Neural progenitor cell (in vitro differentiated cells): ENCODE measurements around the gene SPOCK1. TPM values are rescaled to one million over a fixed set of nuclear protein-coding genes. Genes with fewer than 3 reads are reported as not detected.

Source experiments
- DNase-seq: peaks from one replicate; pipeline ENCODE4 v3.0.0-alpha.2; 2016; ENCODE audit warnings: low spot score
- H2AFZ ChIP-seq: fragments of 200-600 bp; sonication (generic); replicated peaks from 2 replicates; pipeline ENCODE4 v1.6.1; 2016; ENCODE audit warnings: antibody characterized with exemption
- H3F3A ChIP-seq: fragments of 200-600 bp; sonication (generic); 2 replicates; pipeline ENCODE4 v1.6.1; 2016; ENCODE audit warnings: antibody characterized with exemption, low read depth
- H3K27ac ChIP-seq: fragments of 200-600 bp; sonication (generic); 2 replicates; pipeline ENCODE4 v1.5.1; 2016; ENCODE audit warnings: mild to moderate bottlenecking
- H3K27me3 ChIP-seq: fragments of 200-600 bp; sonication (generic); 2 replicates; pipeline ENCODE4 v1.6.1; 2016; ENCODE audit warnings: mild to moderate bottlenecking, moderate library complexity
- H3K36me3 ChIP-seq: fragments of 200-600 bp; sonication (generic); 2 replicates; pipeline ENCODE4 v1.5.1; 2016
- H3K4me1 ChIP-seq: fragments of 200-600 bp; sonication (generic); 2 replicates; pipeline ENCODE4 v1.6.1; 2016; ENCODE audit warnings: mixed run types
- H3K4me2 ChIP-seq: fragments of 200-600 bp; sonication (generic); 2 replicates; pipeline ENCODE4 v1.6.1; 2016
- H3K4me3 ChIP-seq: fragments of 200-600 bp; sonication (generic); 2 replicates; pipeline ENCODE4 v1.5.1; 2016
- H3K79me2 ChIP-seq: fragments of 200-600 bp; sonication (generic); 2 replicates; pipeline ENCODE4 v1.6.1; 2016; ENCODE audit warnings: low read depth
- H3K9ac ChIP-seq: fragments of 200-600 bp; sonication (generic); 2 replicates; pipeline ENCODE4 v1.6.1; 2016
- H3K9me3 ChIP-seq: fragments of 200-600 bp; sonication (generic); 2 replicates; pipeline ENCODE4 v1.5.1; 2016; ENCODE audit warnings: low read depth
- H4K20me1 ChIP-seq: fragments of 200-600 bp; sonication (generic); 2 replicates; pipeline ENCODE4 v1.6.1; 2016; ENCODE audit warnings: low read depth
- H3K27ac Mint-ChIP-seq: 3 replicates; pipeline ENCODE4 v1.8.0; 2021; ENCODE audit warnings: mixed read lengths
- H3K27me3 Mint-ChIP-seq: 2 replicates; pipeline ENCODE4 v1.8.0; 2022; ENCODE audit warnings: low read depth, mild to moderate bottlenecking, inconsistent platforms, moderate library complexity, mixed read lengths; ENCODE audit not compliant: insufficient read depth
- H3K36me3 Mint-ChIP-seq: 3 replicates; pipeline ENCODE4 v1.8.0; 2021; ENCODE audit warnings: mixed read lengths
- H3K4me1 Mint-ChIP-seq: 3 replicates; pipeline ENCODE4 v1.8.0; 2021; ENCODE audit warnings: mixed read lengths
- H3K4me3 Mint-ChIP-seq: 3 replicates; pipeline ENCODE4 v1.8.0; 2021; ENCODE audit warnings: mild to moderate bottlenecking, moderate library complexity, mixed read lengths
- H3K9me3 Mint-ChIP-seq: 3 replicates; pipeline ENCODE4 v1.8.0; 2020; ENCODE audit warnings: mixed read lengths
- EZH2 ChIP-seq: fragments of 200-600 bp; sonication (generic); IDR thresholded peaks from 2 replicates; pipeline ENCODE4 v1.6.1; 2017; ENCODE audit warnings: antibody characterized with exemption, mild to moderate bottlenecking, moderate library complexity
- EZH2phosphoT487 ChIP-seq: fragments of 200-600 bp; sonication (generic); IDR thresholded peaks from 2 replicates; pipeline ENCODE4 v1.6.1; 2017; ENCODE audit warnings: antibody characterized with exemption
- total RNA-seq: library from RNA; depleted of rRNA; stranded (reverse); fragments of >200 nt; gene quantifications from 2 replicates; pipeline ENCODE4 v1.2.3, GENCODE V29; 2015; ENCODE audit warnings: low replicate concordance
- TF ChIP-seq, protein P1 (sequence below): fragments of 200-600 bp; sonication (generic); IDR thresholded peaks from 2 replicates; pipeline ENCODE4 v1.5.1; 2017; ENCODE audit warnings: antibody characterized with exemption, mild to moderate bottlenecking

Gene SPOCK1
- total RNA-seq, 1 donor from 2014 or later, result 6.9 TPM

GRCh38 chr5:137374110-137374714 is 124.9 kb downstream of the SPOCK1 start:
- no peak for DNase-seq
- Histone ChIP-seq H3K9me3 (no peaks in the 10 kb centered on the region), H3K27ac (no peak overlapping the region), H3K4me2 (no peak overlapping the region), H3K4me1 (peaks cover 11% of the 10 kb centered on the region), H3F3A (no peaks in the 10 kb centered on the region), H3K36me3 (no peaks in the 10 kb centered on the region), H3K79me2 (no peaks in the 10 kb centered on the region), H3K27me3 (no peaks in the 10 kb centered on the region), H3K9ac (no peak overlapping the region), H2AFZ (no peak overlapping the region), H4K20me1 (no peaks in the 10 kb centered on the region), H3K4me3 (no peak overlapping the region)
- no peak overlapping the region for H3K27ac Mint-ChIP-seq
- H3K4me3 Mint-ChIP-seq, result no peak overlapping the region
- H3K4me1 Mint-ChIP-seq, result peaks cover 50% of the 10 kb centered on the region
- H3K9me3 Mint-ChIP-seq, result no peaks in the 10 kb centered on the region
- H3K27me3 Mint-ChIP-seq, result peaks cover 6% of the 10 kb centered on the region
- TF ChIP-seq EZH2phosphoT487 (no peak), EZH2 (no peak)
- TF ChIP-seq, protein P1, sequence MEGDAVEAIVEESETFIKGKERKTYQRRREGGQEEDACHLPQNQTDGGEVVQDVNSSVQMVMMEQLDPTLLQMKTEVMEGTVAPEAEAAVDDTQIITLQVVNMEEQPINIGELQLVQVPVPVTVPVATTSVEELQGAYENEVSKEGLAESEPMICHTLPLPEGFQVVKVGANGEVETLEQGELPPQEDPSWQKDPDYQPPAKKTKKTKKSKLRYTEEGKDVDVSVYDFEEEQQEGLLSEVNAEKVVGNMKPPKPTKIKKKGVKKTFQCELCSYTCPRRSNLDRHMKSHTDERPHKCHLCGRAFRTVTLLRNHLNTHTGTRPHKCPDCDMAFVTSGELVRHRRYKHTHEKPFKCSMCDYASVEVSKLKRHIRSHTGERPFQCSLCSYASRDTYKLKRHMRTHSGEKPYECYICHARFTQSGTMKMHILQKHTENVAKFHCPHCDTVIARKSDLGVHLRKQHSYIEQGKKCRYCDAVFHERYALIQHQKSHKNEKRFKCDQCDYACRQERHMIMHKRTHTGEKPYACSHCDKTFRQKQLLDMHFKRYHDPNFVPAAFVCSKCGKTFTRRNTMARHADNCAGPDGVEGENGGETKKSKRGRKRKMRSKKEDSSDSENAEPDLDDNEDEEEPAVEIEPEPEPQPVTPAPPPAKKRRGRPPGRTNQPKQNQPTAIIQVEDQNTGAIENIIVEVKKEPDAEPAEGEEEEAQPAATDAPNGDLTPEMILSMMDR, result no peak
- H3K36me3 Mint-ChIP-seq, result no peaks in the 10 kb centered on the region

DNA sequence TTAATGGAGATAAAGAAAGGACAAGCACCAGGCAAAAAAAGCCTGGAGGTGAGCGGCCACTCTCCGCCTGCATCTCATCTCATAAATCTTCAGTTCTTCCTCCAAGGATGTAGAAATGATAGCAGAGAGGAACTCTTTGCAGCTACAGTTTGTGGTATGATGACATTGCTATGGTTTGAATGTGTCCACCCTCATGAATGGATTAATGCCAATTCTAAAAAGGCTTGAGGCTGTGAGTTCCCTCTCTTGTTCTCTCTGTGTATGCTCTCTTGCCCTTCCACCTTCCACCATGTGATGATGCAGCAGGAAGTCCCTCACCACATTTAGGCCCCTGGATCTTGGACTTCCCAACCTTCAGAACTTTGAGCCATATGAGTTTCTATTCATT is 126.4 kb downstream of the SPOCK1 start:
- Histone ChIP-seq H3K36me3 (no peaks in the 10 kb centered on the region), H3K27me3 (no peaks in the 10 kb centered on the region), H3K4me1 (peaks cover 11% of the 10 kb centered on the region), H3F3A (no peaks in the 10 kb centered on the region), H2AFZ (no peak overlapping the region), H3K4me3 (no peak overlapping the region), H3K79me2 (no peaks in the 10 kb centered on the region), H4K20me1 (no peaks in the 10 kb centered on the region), H3K9me3 (no peaks in the 10 kb centered on the region), H3K27ac (no peak overlapping the region), H3K9ac (no peak overlapping the region), H3K4me2 (no peak overlapping the region)
- Mint-ChIP-seq H3K9me3 (no peaks in the 10 kb centered on the region), H3K27me3 (peaks cover 10% of the 10 kb centered on the region), H3K4me1 (peaks cover 60% of the 10 kb centered on the region), H3K27ac (no peak overlapping the region), H3K36me3 (no peaks in the 10 kb centered on the region), H3K4me3 (no peak overlapping the region)
- TF ChIP-seq EZH2 (no peak), EZH2phosphoT487 (no peak)
- TF ChIP-seq, protein P1, result no peak
- no peak for DNase-seq

- no peaks in the 10 kb centered on the region for H3K27me3 ChIP-seq
- H2AFZ ChIP-seq, result no peak overlapping the region
- H3K4me3 Mint-ChIP-seq, result no peak overlapping the region
- H3K27me3 Mint-ChIP-seq, result peaks cover 10% of the 10 kb centered on the region
- TF ChIP-seq EZH2 (no peak), EZH2phosphoT487 (no peak)
- TF ChIP-seq, protein P1, result no peak
- no peaks in the 10 kb centered on the region for H3K36me3 ChIP-seq
- no peaks in the 10 kb centered on the region for H3K36me3 Mint-ChIP-seq
- H3K79me2 ChIP-seq, result no peaks in the 10 kb centered on the region
- no peak overlapping the region for H3K27ac Mint-ChIP-seq
- no peak overlapping the region for H3K4me3 ChIP-seq
- H3K9me3 Mint-ChIP-seq, result no peaks in the 10 kb centered on the region
- no peaks in the 10 kb centered on the region for H4K20me1 ChIP-seq
- no peaks in the 10 kb centered on the region for H3F3A ChIP-seq
- no peak overlapping the region for H3K9ac ChIP-seq
- H3K9me3 ChIP-seq, result no peaks in the 10 kb centered on the region
- peaks cover 11% of the 10 kb centered on the region for H3K4me1 ChIP-seq
- H3K27ac ChIP-seq, result no peak overlapping the region
- no peak for DNase-seq
- H3K4me2 ChIP-seq, result no peak overlapping the region
- H3K4me1 Mint-ChIP-seq, result peaks cover 60% of the 10 kb centered on the region
These were observed 126.9 kb downstream of the SPOCK1 start for GRCh38 chr5:137372016-137372772.
